Psoas muscle (tissue), 8 donors: Measurements from ENCODE around the gene TRPM2. TPM values are rescaled to one million over a fixed set of nuclear protein-coding genes. Genes with fewer than 3 reads are reported as not detected.

Experiments used
- ATAC-seq, 4 donors: fragments of 200-7000 bp; cut with Tn5 transposase; one replicate each; pipeline ENCODE4 v1.9.1; 2020; ENCODE audit warnings: moderate library complexity in 3 of 4, mild to moderate bottlenecking in 2 of 4
- DNase-seq, 2 donors: peaks; one replicate each; pipeline ENCODE4 v3.0.0-alpha.2; 2020
- H3K27ac ChIP-seq: fragments of 200-600 bp; one replicate; pipeline ENCODE4 v1.8.0; 2022
- H3K27me3 ChIP-seq, 3 donors: fragments of 200-600 bp in 1 of 3; one replicate each; pipeline versions ENCODE4 v1.6.1 to v1.8.0; 2013 to 2022; ENCODE audit warnings: low read length in 2 of 3, mild to moderate bottlenecking in 2 of 3, moderate library complexity in 1 of 3; ENCODE audit not compliant: insufficient read depth in 3 of 3
- H3K36me3 ChIP-seq, 2 donors: fragments of 200-600 bp in 1 of 2; one replicate each; pipeline versions ENCODE4 v1.6.1 to v1.8.0; 2013 to 2022; ENCODE audit warnings: low read depth in 1 of 2, mild to moderate bottlenecking in 1 of 2, moderate library complexity in 1 of 2; ENCODE audit not compliant: insufficient read depth in 1 of 2
- H3K4me1 ChIP-seq: fragments of 200-600 bp; one replicate; pipeline ENCODE4 v1.8.0; 2022
- H3K4me3 ChIP-seq: fragments of 200-600 bp; one replicate; pipeline ENCODE4 v1.8.0; 2022; ENCODE audit warnings: mild to moderate bottlenecking
- H3K9me3 ChIP-seq: fragments of 200-600 bp; one replicate; pipeline ENCODE4 v1.8.0; 2022
- WGBS, 3 donors: extraction: QIAGEN DNeasy Blood & Tissue Kit; methylation state at CpG; one replicate each; pipeline versions ENCODE4 v1.1.6 to v1.1.7; 2013; 5-methylcytosine and 5-hydroxymethylcytosine counted together
- intact Hi-C, 2 donors: fragments of 100-400 bp; cut with DNase I; formaldehyde crosslinking; loops; one replicate each; pipeline versions ENCODE4 v1.11.0 to v1.14.2; 2022
- polyA plus RNA-seq, 3 donors: library from polyadenylated mRNA; stranded (reverse); fragments of 200-250 nt; gene quantifications; one replicate each; pipeline ENCODE4 v1.2.3, GENCODE V29; 2013
- total RNA-seq, 4 donors: library from RNA; stranded (reverse); fragmentation: NEBNext Ultra II Directional in 2 of 4; extraction: Animal tissue kit (Norgen Biotek cat#: 25700) in 2 of 4; gene quantifications; one replicate each; pipeline versions ENCODE4 v1.2.1 to v1.2.4, GENCODE V29; 2021 to 2023
- TF ChIP-seq, protein P1 (sequence below): fragments of 200-600 bp; IDR thresholded peaks from one replicate; pipeline ENCODE4 v1.8.0; 2022; ENCODE audit warnings: antibody characterized with exemption
- donor health status: healthy with polysubstance abuse.
- donor health status: DM: no; HTN: no; CAD: no; lungs with moderate emphysema.
- donor health status: Bipolar disorder and iron deficiency.
- donor health status: healthy.
- donor health status: DM: yes; HTN: yes; CAD: no.
- donor health status: DM: no; HTN: no; CAD: no.
- donor health status: DM: no; HTN: no; CAD: no.
- donor health status: DM: yes; HTN: yes; CAD: no.

TRPM2 gene
- total and polyA plus RNA-seq, 7 donors, result 0.08 to 1.7 (median 0.76) TPM

DNA sequence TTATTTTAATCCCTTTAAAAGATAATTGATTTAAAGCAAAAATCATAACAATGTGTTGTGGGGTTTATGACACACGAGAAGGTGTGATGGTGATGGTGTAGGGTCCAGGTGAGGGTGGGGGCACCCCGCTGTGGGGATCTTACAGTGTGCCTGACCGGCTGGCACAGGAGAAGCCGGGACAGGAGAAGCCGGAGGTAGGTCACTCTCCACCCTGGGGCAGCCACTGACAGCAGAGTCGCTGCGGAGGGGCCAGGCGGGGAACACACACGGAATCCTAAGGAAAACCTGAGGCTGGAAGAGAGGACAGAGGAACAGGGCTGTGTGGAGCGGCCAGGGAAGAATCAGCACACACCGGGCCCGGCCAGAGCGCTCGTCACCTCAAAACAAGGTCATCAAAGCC lies 97.6 kb downstream of the TRPM2 start:
- no peaks in the 10 kb centered on the region for H3K4me1 ChIP-seq
- H3K27me3 ChIP-seq, result peaks cover 0 to 45% (median 8%) of the 10 kb centered on the region in 3 donors
- ATAC-seq, result no peak
- WGBS, 3 donors, result 77 to 86% (median 79%) methylated on average over 14 of the region's 14 CpGs
- TF ChIP-seq, protein P1, sequence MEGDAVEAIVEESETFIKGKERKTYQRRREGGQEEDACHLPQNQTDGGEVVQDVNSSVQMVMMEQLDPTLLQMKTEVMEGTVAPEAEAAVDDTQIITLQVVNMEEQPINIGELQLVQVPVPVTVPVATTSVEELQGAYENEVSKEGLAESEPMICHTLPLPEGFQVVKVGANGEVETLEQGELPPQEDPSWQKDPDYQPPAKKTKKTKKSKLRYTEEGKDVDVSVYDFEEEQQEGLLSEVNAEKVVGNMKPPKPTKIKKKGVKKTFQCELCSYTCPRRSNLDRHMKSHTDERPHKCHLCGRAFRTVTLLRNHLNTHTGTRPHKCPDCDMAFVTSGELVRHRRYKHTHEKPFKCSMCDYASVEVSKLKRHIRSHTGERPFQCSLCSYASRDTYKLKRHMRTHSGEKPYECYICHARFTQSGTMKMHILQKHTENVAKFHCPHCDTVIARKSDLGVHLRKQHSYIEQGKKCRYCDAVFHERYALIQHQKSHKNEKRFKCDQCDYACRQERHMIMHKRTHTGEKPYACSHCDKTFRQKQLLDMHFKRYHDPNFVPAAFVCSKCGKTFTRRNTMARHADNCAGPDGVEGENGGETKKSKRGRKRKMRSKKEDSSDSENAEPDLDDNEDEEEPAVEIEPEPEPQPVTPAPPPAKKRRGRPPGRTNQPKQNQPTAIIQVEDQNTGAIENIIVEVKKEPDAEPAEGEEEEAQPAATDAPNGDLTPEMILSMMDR, result no peak
- no peak overlapping the region for H3K27ac ChIP-seq
- intact Hi-C loops, result no loop called here
- H3K36me3 ChIP-seq, result no peaks in the 10 kb centered on the region
- H3K9me3 ChIP-seq, result peaks cover 14% of the 10 kb centered on the region
- DNase-seq, result peak in 1 of 2 donors; percentile 40
- H3K4me3 ChIP-seq, result no peak overlapping the region

DNA sequence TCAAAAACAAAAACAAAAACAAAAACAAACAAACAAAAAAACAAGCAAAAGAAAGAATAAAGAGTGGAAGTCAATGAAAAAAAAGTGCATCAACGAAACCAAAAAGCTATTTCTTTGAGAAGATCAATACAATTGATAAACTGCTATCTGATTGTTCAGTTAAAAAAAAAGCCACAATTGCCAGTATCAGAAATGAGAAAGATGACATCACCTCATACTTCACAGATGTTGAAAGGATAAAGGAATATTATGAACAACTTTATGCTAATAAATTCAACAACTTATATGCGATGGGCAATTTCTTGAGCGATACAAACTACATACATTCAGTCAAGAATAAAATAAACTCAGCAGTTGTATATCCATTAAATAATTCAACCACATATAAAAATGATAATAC lies 99.7 kb downstream of the TRPM2 start:
- Histone ChIP-seq H3K27ac (no peak overlapping the region), H3K27me3 (peaks cover 0 to 51% (median 9%) of the 10 kb centered on the region in 3 donors), H3K9me3 (peaks cover 14% of the 10 kb centered on the region), H3K36me3 (no peaks in the 10 kb centered on the region), H3K4me3 (no peak overlapping the region), H3K4me1 (no peaks in the 10 kb centered on the region)
- intact Hi-C loops, result no loop called here
- ATAC-seq (no peak), DNase-seq (no peak)
- WGBS, 3 donors, result 95 to 96% (median 96%) methylated on average over 3 of the region's 3 CpGs
- TF ChIP-seq, protein P1, result no peak

DNA sequence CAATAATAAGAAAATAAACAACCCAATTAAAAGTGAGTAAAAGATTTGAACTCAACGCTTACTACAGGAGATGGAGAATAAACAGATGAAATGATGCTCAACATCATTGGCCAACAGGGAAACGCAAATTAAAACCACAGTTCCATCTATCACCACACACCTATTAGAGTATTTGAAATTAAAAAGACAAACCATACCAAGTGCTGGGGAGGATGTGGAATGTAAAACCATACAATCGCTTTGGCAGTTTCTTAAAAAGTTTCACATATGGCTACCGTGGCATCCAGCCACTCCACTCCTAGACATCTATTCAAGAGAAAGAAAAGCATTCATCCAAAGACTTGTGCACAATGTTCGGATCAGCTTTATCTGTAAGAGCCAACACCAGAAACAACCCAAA lies 100.6 kb downstream of the TRPM2 start:
- no peak overlapping the region for H3K4me3 ChIP-seq
- H3K27ac ChIP-seq, result no peak overlapping the region
- H3K27me3 ChIP-seq, result peaks cover 0 to 43% (median 10%) of the 10 kb centered on the region in 3 donors
- 87 to 91% (median 90%) methylated on average over 5 of the region's 5 CpGs for WGBS, 3 donors
- TF ChIP-seq, protein P1, result no peak
- no peaks in the 10 kb centered on the region for H3K36me3 ChIP-seq
- DNase-seq (no peak), ATAC-seq (no peak)
- H3K4me1 ChIP-seq, result no peaks in the 10 kb centered on the region
- H3K9me3 ChIP-seq, result peaks cover 14% of the 10 kb centered on the region
- intact Hi-C loops, result no loop called here

DNA sequence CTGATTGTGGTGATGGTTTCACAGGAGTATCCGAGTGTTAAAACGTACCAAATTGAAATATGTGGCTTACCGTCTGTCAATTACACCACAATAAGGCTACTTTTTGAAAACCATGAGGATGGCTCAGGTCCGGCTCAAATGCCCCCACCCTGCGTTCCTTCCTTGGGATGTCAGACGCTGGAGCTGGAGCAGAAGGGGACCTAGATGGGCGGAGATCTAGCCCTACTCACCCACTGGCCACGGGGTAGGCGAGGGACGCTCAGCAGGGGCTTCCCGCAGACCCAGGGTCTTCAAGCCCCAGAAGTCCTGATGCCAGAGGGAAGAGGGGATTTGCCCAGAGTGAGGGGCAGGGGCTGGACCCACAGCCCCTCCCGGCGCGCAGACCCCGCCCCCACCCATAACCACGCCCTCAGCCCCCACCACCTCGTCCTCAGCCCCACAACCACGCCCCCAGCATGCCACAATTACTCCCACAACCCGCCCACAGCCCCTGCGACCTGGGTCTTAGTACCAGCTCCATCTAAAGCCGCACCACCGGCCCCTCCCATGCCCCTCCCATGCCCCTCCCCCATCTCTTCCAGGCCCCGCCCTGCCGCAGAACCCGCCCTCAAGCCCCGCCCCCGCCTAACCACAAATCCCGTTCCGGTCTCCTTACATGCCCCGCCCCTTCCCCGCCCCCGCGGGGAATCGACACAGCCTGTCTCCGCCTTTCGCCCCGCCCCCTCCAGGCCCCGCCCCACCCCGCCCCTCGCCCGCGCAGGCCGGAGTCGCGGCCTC lies 101.5 kb downstream of the TRPM2 start, which contains the start of gene LRRC3:
TSS of gene LRRC3 (plus strand) at position 764 of the 777 bp plus-strand sequence. CDS start 1,135 bp downstream, outside the sequence.
- Histone ChIP-seq H3K36me3 (no peaks in the 10 kb centered on the region), H3K4me1 (no peaks in the 10 kb centered on the region), H3K9me3 (peaks cover 14% of the 10 kb centered on the region), H3K27ac (no peak within 1 kb of the TSS), H3K27me3 (peaks cover 0 to 34% (median 10%) of the 10 kb centered on the region in 3 donors), H3K4me3 (peak within 1 kb of the TSS; percentile 63)
- intact Hi-C loops, result no loop called here
- peak; percentile 88 for DNase-seq
- TF ChIP-seq, protein P1, result no peak
- ATAC-seq, result peak; percentile 44 to 70 (median 68)
- 5 to 9% (median 5%) methylated on average over 29 to 45 of the region's 45 CpGs for WGBS, 3 donors
